ENCODE data around the gene RARS2.

RARS2 gene

GRCh38 chr6:87543696-87544473 is 45.9 kb downstream of the RARS2 start:
- H3K9me3 ChIP-seq (ENCODE audit: control insufficient read depth in 2 of 2, low read length in 2 of 2): no peaks in the 10 kb centered on the region

GRCh38 chr6:87541744-87542143 is 48.0 kb downstream of the RARS2 start:
- Histone ChIP-seq H3K36me3 (ENCODE audit: control insufficient read depth in 2 of 2, insufficient read depth in 2 of 2, low read length in 2 of 2) (peaks cover 15 to 16% of the 10 kb centered on the region in 2 donors), H3K4me3 (ENCODE audit: low read length in 2 of 2) (no peak overlapping the region), H3K9ac (ENCODE audit: low read length in 2 of 2) (no peak overlapping the region), H3K27me3 (ENCODE audit: control insufficient read depth in 1 of 2, insufficient read depth in 2 of 2, low read length in 2 of 2) (no peaks in the 10 kb centered on the region), H3K4me1 (ENCODE audit: control insufficient read depth, insufficient read depth, low read length) (no peaks in the 10 kb centered on the region), H3K9me3 (ENCODE audit: control insufficient read depth in 2 of 2, low read length in 2 of 2) (no peaks in the 10 kb centered on the region), H3K27ac (ENCODE audit: low read length) (no peak overlapping the region)

More at GRCh38 chr6:87543696-87544473, 45.9 kb downstream of the RARS2 start:
- Histone ChIP-seq H3K4me3 (ENCODE audit: low read length in 2 of 2) (no peak overlapping the region), H3K4me1 (ENCODE audit: control insufficient read depth, insufficient read depth, low read length) (no peaks in the 10 kb centered on the region), H3K27me3 (ENCODE audit: control insufficient read depth in 1 of 2, insufficient read depth in 2 of 2, low read length in 2 of 2) (no peaks in the 10 kb centered on the region), H3K36me3 (ENCODE audit: control insufficient read depth in 2 of 2, insufficient read depth in 2 of 2, low read length in 2 of 2) (peaks cover 15 to 16% of the 10 kb centered on the region in 2 donors), H3K27ac (ENCODE audit: low read length) (no peak overlapping the region), H3K9ac (ENCODE audit: low read length in 2 of 2) (no peak overlapping the region)

GRCh38 chr6:87541041-87541440 is 48.7 kb downstream of the RARS2 start:
- Histone ChIP-seq H3K9ac (ENCODE audit: low read length in 2 of 2) (no peak overlapping the region), H3K9me3 (ENCODE audit: control insufficient read depth in 2 of 2, low read length in 2 of 2) (no peaks in the 10 kb centered on the region), H3K27me3 (ENCODE audit: control insufficient read depth in 1 of 2, insufficient read depth in 2 of 2, low read length in 2 of 2) (no peaks in the 10 kb centered on the region), H3K27ac (ENCODE audit: low read length) (no peak overlapping the region), H3K36me3 (ENCODE audit: control insufficient read depth in 2 of 2, insufficient read depth in 2 of 2, low read length in 2 of 2) (peaks cover 11 to 15% of the 10 kb centered on the region in 2 donors), H3K4me3 (ENCODE audit: low read length in 2 of 2) (no peak overlapping the region), H3K4me1 (ENCODE audit: control insufficient read depth, insufficient read depth, low read length) (no peaks in the 10 kb centered on the region)

- Histone ChIP-seq H3K4me1 (ENCODE audit: control insufficient read depth, insufficient read depth, low read length) (no peaks in the 10 kb centered on the region), H3K36me3 (ENCODE audit: control insufficient read depth in 2 of 2, insufficient read depth in 2 of 2, low read length in 2 of 2) (peaks cover 10 to 15% of the 10 kb centered on the region in 2 donors), H3K9ac (ENCODE audit: low read length in 2 of 2) (no peak overlapping the region), H3K27ac (ENCODE audit: low read length) (no peak overlapping the region), H3K27me3 (ENCODE audit: control insufficient read depth in 1 of 2, insufficient read depth in 2 of 2, low read length in 2 of 2) (no peaks in the 10 kb centered on the region), H3K4me3 (ENCODE audit: low read length in 2 of 2) (no peak overlapping the region), H3K9me3 (ENCODE audit: control insufficient read depth in 2 of 2, low read length in 2 of 2) (no peaks in the 10 kb centered on the region)
These were observed 49.2 kb downstream of the RARS2 start for GRCh38 chr6:87540539-87540938.

GRCh38 chr6:87539554-87539953 is 50.2 kb downstream of the RARS2 start:
- H3K9ac ChIP-seq (ENCODE audit: low read length in 2 of 2): no peak overlapping the region
- no peak overlapping the region for H3K27ac ChIP-seq (ENCODE audit: low read length)
- peaks cover 7 to 10% of the 10 kb centered on the region in 2 donors for H3K36me3 ChIP-seq (ENCODE audit: control insufficient read depth in 2 of 2, insufficient read depth in 2 of 2, low read length in 2 of 2)

GRCh38 chr6:87538510-87539260 is 51.1 kb downstream of the RARS2 start:
- H3K36me3 ChIP-seq (ENCODE audit: control insufficient read depth in 2 of 2, insufficient read depth in 2 of 2, low read length in 2 of 2): peaks cover 4% of the 10 kb centered on the region in 2 donors
- no peaks in the 10 kb centered on the region for H3K9me3 ChIP-seq (ENCODE audit: control insufficient read depth in 2 of 2, low read length in 2 of 2)
- H3K9ac ChIP-seq (ENCODE audit: low read length in 2 of 2): no peak overlapping the region
- H3K4me3 ChIP-seq (ENCODE audit: low read length in 2 of 2): no peak overlapping the region
- H3K27me3 ChIP-seq (ENCODE audit: control insufficient read depth in 1 of 2, insufficient read depth in 2 of 2, low read length in 2 of 2): no peaks in the 10 kb centered on the region
- no peak overlapping the region for H3K27ac ChIP-seq (ENCODE audit: low read length)
- H3K4me1 ChIP-seq (ENCODE audit: control insufficient read depth, insufficient read depth, low read length): no peaks in the 10 kb centered on the region

More at GRCh38 chr6:87539554-87539953, 50.2 kb downstream of the RARS2 start:
- Histone ChIP-seq H3K9me3 (ENCODE audit: control insufficient read depth in 2 of 2, low read length in 2 of 2) (no peaks in the 10 kb centered on the region), H3K27me3 (ENCODE audit: control insufficient read depth in 1 of 2, insufficient read depth in 2 of 2, low read length in 2 of 2) (no peaks in the 10 kb centered on the region), H3K4me1 (ENCODE audit: control insufficient read depth, insufficient read depth, low read length) (no peaks in the 10 kb centered on the region), H3K4me3 (ENCODE audit: low read length in 2 of 2) (no peak overlapping the region)

GRCh38 chr6:87534377-87535047 is 55.3 kb downstream of the RARS2 start:
- Histone ChIP-seq H3K27me3 (ENCODE audit: control insufficient read depth in 1 of 2, insufficient read depth in 2 of 2, low read length in 2 of 2) (no peaks in the 10 kb centered on the region), H3K27ac (ENCODE audit: low read length) (no peak overlapping the region)

GRCh38 chr6:87529221-87529620 is 60.6 kb downstream of the RARS2 start:
- no peak overlapping the region for H3K4me3 ChIP-seq (ENCODE audit: low read length in 2 of 2)
- no peaks in the 10 kb centered on the region for H3K27me3 ChIP-seq (ENCODE audit: control insufficient read depth in 1 of 2, insufficient read depth in 2 of 2, low read length in 2 of 2)
- H3K4me1 ChIP-seq (ENCODE audit: control insufficient read depth, insufficient read depth, low read length): no peaks in the 10 kb centered on the region
- no peaks in the 10 kb centered on the region for H3K9me3 ChIP-seq (ENCODE audit: control insufficient read depth in 2 of 2, low read length in 2 of 2)
- no peak overlapping the region for H3K9ac ChIP-seq (ENCODE audit: low read length in 2 of 2)
- no peak overlapping the region for H3K27ac ChIP-seq (ENCODE audit: low read length)
- H3K36me3 ChIP-seq (ENCODE audit: control insufficient read depth in 2 of 2, insufficient read depth in 2 of 2, low read length in 2 of 2): peaks cover 6 to 8% of the 10 kb centered on the region in 2 donors

More at GRCh38 chr6:87534377-87535047, 55.3 kb downstream of the RARS2 start:
- H3K9ac ChIP-seq (ENCODE audit: low read length in 2 of 2): no peak overlapping the region
- H3K4me1 ChIP-seq (ENCODE audit: control insufficient read depth, insufficient read depth, low read length): no peaks in the 10 kb centered on the region
- H3K9me3 ChIP-seq (ENCODE audit: control insufficient read depth in 2 of 2, low read length in 2 of 2): no peaks in the 10 kb centered on the region
- H3K4me3 ChIP-seq (ENCODE audit: low read length in 2 of 2): no peak overlapping the region
- peaks cover 0 to 6% of the 10 kb centered on the region in 2 donors for H3K36me3 ChIP-seq (ENCODE audit: control insufficient read depth in 2 of 2, insufficient read depth in 2 of 2, low read length in 2 of 2)

GRCh38 chr6:87522686-87523085 is 67.1 kb downstream of the RARS2 start:
- Histone ChIP-seq H3K9me3 (ENCODE audit: control insufficient read depth in 2 of 2, low read length in 2 of 2) (no peaks in the 10 kb centered on the region), H3K4me3 (ENCODE audit: low read length in 2 of 2) (no peak overlapping the region), H3K27me3 (ENCODE audit: control insufficient read depth in 1 of 2, insufficient read depth in 2 of 2, low read length in 2 of 2) (no peaks in the 10 kb centered on the region), H3K4me1 (ENCODE audit: control insufficient read depth, insufficient read depth, low read length) (no peaks in the 10 kb centered on the region), H3K9ac (ENCODE audit: low read length in 2 of 2) (no peak overlapping the region), H3K36me3 (ENCODE audit: control insufficient read depth in 2 of 2, insufficient read depth in 2 of 2, low read length in 2 of 2) (peaks cover 16 to 26% of the 10 kb centered on the region in 2 donors), H3K27ac (ENCODE audit: low read length) (no peak overlapping the region)

GRCh38 chr6:87518453-87518852 is 71.3 kb downstream of the RARS2 start:
- Histone ChIP-seq H3K9ac (ENCODE audit: low read length in 2 of 2) (no peak overlapping the region), H3K27me3 (ENCODE audit: control insufficient read depth in 1 of 2, insufficient read depth in 2 of 2, low read length in 2 of 2) (no peaks in the 10 kb centered on the region), H3K36me3 (ENCODE audit: control insufficient read depth in 2 of 2, insufficient read depth in 2 of 2, low read length in 2 of 2) (peaks cover 36% of the 10 kb centered on the region in 2 donors), H3K4me3 (ENCODE audit: low read length in 2 of 2) (no peak overlapping the region), H3K9me3 (ENCODE audit: control insufficient read depth in 2 of 2, low read length in 2 of 2) (no peaks in the 10 kb centered on the region), H3K27ac (ENCODE audit: low read length) (no peak overlapping the region), H3K4me1 (ENCODE audit: control insufficient read depth, insufficient read depth, low read length) (no peaks in the 10 kb centered on the region)
